Subcutaneous abdominal adipose tissue (tissue), 5 donors: Measurements from ENCODE around the gene SAA1.

Source experiments
- H3K27ac ChIP-seq: one replicate; pipeline ENCODE4 v1.7.0; 2013; ENCODE audit warnings: low read depth, mild to moderate bottlenecking, inconsistent platforms, low read length, moderate library complexity
- H3K27me3 ChIP-seq, 5 donors: one replicate each; pipeline ENCODE4 v1.7.0; 2013; ENCODE audit warnings: low read length in 5 of 5, inconsistent platforms in 1 of 5; ENCODE audit not compliant: control insufficient read depth in 5 of 5, insufficient read depth in 4 of 5
- H3K36me3 ChIP-seq, 5 donors: one replicate each; pipeline ENCODE4 v1.7.0; 2013; ENCODE audit warnings: low read length in 5 of 5; ENCODE audit not compliant: control insufficient read depth in 5 of 5, insufficient read depth in 5 of 5
- H3K4me1 ChIP-seq, 5 donors: one replicate each; pipeline ENCODE4 v1.7.0; 2013; ENCODE audit warnings: low read length in 5 of 5, mild to moderate bottlenecking in 3 of 5, moderate library complexity in 1 of 5; ENCODE audit not compliant: control insufficient read depth in 5 of 5, insufficient read depth in 5 of 5
- H3K4me3 ChIP-seq, 5 donors: one replicate each; pipeline ENCODE4 v1.7.0; 2013; ENCODE audit warnings: low read length in 5 of 5, low read depth in 1 of 5
- H3K9ac ChIP-seq, 5 donors: one replicate each; pipeline ENCODE4 v1.7.0; 2013; ENCODE audit warnings: low read length in 5 of 5, mild to moderate bottlenecking in 4 of 5, moderate library complexity in 3 of 5
- H3K9me3 ChIP-seq, 5 donors: one replicate each; pipeline ENCODE4 v1.7.0; 2013; ENCODE audit warnings: low read length in 5 of 5; ENCODE audit not compliant: control insufficient read depth in 5 of 5
- donor health status: healthy.
- donor health status: healthy.
- donor health status: healthy.
- donor health status: healthy.
- donor health status: healthy.

Gene SAA1

GRCh38 chr11:18271206-18271605 lies 5.1 kb downstream of the SAA1 start:
- H3K27me3 ChIP-seq, result no peaks in the 10 kb centered on the region
- peaks cover 0 to 3% (median 0%) of the 10 kb centered on the region in 5 donors for H3K4me1 ChIP-seq
- no peak overlapping the region for H3K27ac ChIP-seq
- no peak overlapping the region for H3K4me3 ChIP-seq
- H3K9me3 ChIP-seq, result no peaks in the 10 kb centered on the region
- peaks cover 0 to 3% (median 0%) of the 10 kb centered on the region in 5 donors for H3K36me3 ChIP-seq
- H3K9ac ChIP-seq, result no peak overlapping the region

- H3K4me1 ChIP-seq, result peaks cover 0 to 4% (median 0%) of the 10 kb centered on the region in 5 donors
- no peak overlapping the region for H3K27ac ChIP-seq
- no peaks in the 10 kb centered on the region for H3K27me3 ChIP-seq
- H3K4me3 ChIP-seq, result no peak overlapping the region
- no peaks in the 10 kb centered on the region for H3K9me3 ChIP-seq
- no peak overlapping the region for H3K9ac ChIP-seq
- peaks cover 13 to 31% (median 16%) of the 10 kb centered on the region in 5 donors for H3K36me3 ChIP-seq
Observed at GRCh38 chr11:18277565-18278271, 11.7 kb downstream of the SAA1 start.

- peaks cover 29 to 47% (median 32%) of the 10 kb centered on the region in 5 donors for H3K36me3 ChIP-seq
- H3K9ac ChIP-seq, result no peak overlapping the region
- peaks cover 0 to 4% (median 0%) of the 10 kb centered on the region in 5 donors for H3K4me1 ChIP-seq
- H3K9me3 ChIP-seq, result no peaks in the 10 kb centered on the region
- no peak overlapping the region for H3K27ac ChIP-seq
- no peaks in the 10 kb centered on the region for H3K27me3 ChIP-seq
- H3K4me3 ChIP-seq, result no peak overlapping the region
Observed at GRCh38 chr11:18280438-18281045, 14.5 kb downstream of the SAA1 start.

- Histone ChIP-seq H3K27ac (no peak overlapping the region), H3K9ac (no peak overlapping the region), H3K4me1 (peaks cover 0 to 2% (median 0%) of the 10 kb centered on the region in 5 donors), H3K36me3 (peaks cover 42 to 67% (median 49%) of the 10 kb centered on the region in 5 donors), H3K4me3 (no peak overlapping the region), H3K9me3 (no peaks in the 10 kb centered on the region), H3K27me3 (no peaks in the 10 kb centered on the region)
Observed at GRCh38 chr11:18282626-18283025, 16.6 kb downstream of the SAA1 start.

- H3K27ac ChIP-seq, result no peak overlapping the region
- H3K9me3 ChIP-seq, result no peaks in the 10 kb centered on the region
- no peaks in the 10 kb centered on the region for H3K27me3 ChIP-seq
- no peak overlapping the region for H3K4me3 ChIP-seq
- H3K4me1 ChIP-seq, result no peaks in the 10 kb centered on the region
- H3K9ac ChIP-seq, result no peak overlapping the region
- H3K36me3 ChIP-seq, result peaks cover 47 to 79% (median 62%) of the 10 kb centered on the region in 5 donors
Observed at GRCh38 chr11:18285841-18286240, 19.8 kb downstream of the SAA1 start.

- Histone ChIP-seq H3K4me3 (no peak overlapping the region), H3K27me3 (no peaks in the 10 kb centered on the region), H3K36me3 (peaks cover 47 to 88% (median 66%) of the 10 kb centered on the region in 5 donors), H3K9ac (no peak overlapping the region), H3K9me3 (no peaks in the 10 kb centered on the region), H3K27ac (no peak overlapping the region), H3K4me1 (no peaks in the 10 kb centered on the region)
Observed at GRCh38 chr11:18288911-18289310, 22.8 kb downstream of the SAA1 start.

GRCh38 chr11:18294862-18295261 lies 28.8 kb downstream of the SAA1 start:
- no peak overlapping the region for H3K4me3 ChIP-seq
- H3K27me3 ChIP-seq, result no peaks in the 10 kb centered on the region
- H3K9me3 ChIP-seq, result no peaks in the 10 kb centered on the region
- H3K27ac ChIP-seq, result no peak overlapping the region
- H3K9ac ChIP-seq, result no peak overlapping the region
- no peaks in the 10 kb centered on the region for H3K4me1 ChIP-seq
- H3K36me3 ChIP-seq, result peaks cover 58 to 87% (median 73%) of the 10 kb centered on the region in 5 donors

GRCh38 chr11:18295316-18295715 lies 29.3 kb downstream of the SAA1 start:
- peaks cover 56 to 89% (median 73%) of the 10 kb centered on the region in 5 donors for H3K36me3 ChIP-seq
- H3K4me1 ChIP-seq, result no peaks in the 10 kb centered on the region
- no peak overlapping the region for H3K27ac ChIP-seq
- H3K4me3 ChIP-seq, result no peak overlapping the region
- no peak overlapping the region for H3K9ac ChIP-seq
- no peaks in the 10 kb centered on the region for H3K9me3 ChIP-seq
- H3K27me3 ChIP-seq, result no peaks in the 10 kb centered on the region

- Histone ChIP-seq H3K9me3 (no peaks in the 10 kb centered on the region), H3K27me3 (no peaks in the 10 kb centered on the region), H3K4me1 (peaks cover 0 to 5% (median 0%) of the 10 kb centered on the region in 5 donors), H3K4me3 (no peak overlapping the region), H3K9ac (no peak overlapping the region), H3K27ac (no peak overlapping the region), H3K36me3 (peaks cover 42 to 79% (median 56%) of the 10 kb centered on the region in 5 donors)
Observed at GRCh38 chr11:18299721-18300120, 33.7 kb downstream of the SAA1 start.

GRCh38 chr11:18304745-18305144 lies 38.7 kb downstream of the SAA1 start:
- peaks cover 31 to 75% (median 42%) of the 10 kb centered on the region in 5 donors for H3K36me3 ChIP-seq
- peaks cover 0 to 5% (median 0%) of the 10 kb centered on the region in 5 donors for H3K4me1 ChIP-seq
- no peak overlapping the region for H3K9ac ChIP-seq
- no peak overlapping the region for H3K4me3 ChIP-seq
- no peaks in the 10 kb centered on the region for H3K9me3 ChIP-seq
- H3K27me3 ChIP-seq, result no peaks in the 10 kb centered on the region
- H3K27ac ChIP-seq, result no peak overlapping the region
